K562 (cell line): ENCODE results near the gene POLE2. TPM values are rescaled to one million over a fixed set of nuclear protein-coding genes. Genes with fewer than 3 reads are reported as not detected.

ENCODE experiments used
- BCLAF1 ChIP-seq, 2 experiments: fragments of 450-650 bp in 1 of 2; IDR thresholded peaks; 2 replicates each; pipeline ENCODE4 v1.6.1; 2011 to 2017; ENCODE audit warnings: low read depth in 2 of 2, antibody characterized with exemption in 1 of 2, borderline replicate concordance in 1 of 2, low read length in 1 of 2, mild to moderate bottlenecking in 1 of 2, mixed read lengths in 1 of 2; ENCODE audit not compliant: control insufficient read depth in 1 of 2
- CBX2 ChIP-seq: fragments of 200-600 bp; sonication (generic); IDR thresholded peaks from one replicate; pipeline ENCODE4 v1.6.1; 2012; ENCODE audit warnings: mild to moderate bottlenecking, low read length, inconsistent platforms; ENCODE audit not compliant: insufficient read depth, poor library complexity, severe bottlenecking
- E2F3 ChIP-seq: fragments of 250-450 bp; sonication (Bioruptor Pico); IDR thresholded peaks from 2 replicates; pipeline ENCODE4 v1.4.0; 2020; ENCODE audit warnings: mild to moderate bottlenecking
- ELF1 ChIP-seq: fragments of 200-800 bp; sonication (Bioruptor generic); IDR thresholded peaks from 2 replicates; pipeline ENCODE4 v1.6.1; 2016; ENCODE audit warnings: missing genetic modification characterization, missing compliant biosample characterization
- ELF2 ChIP-seq: fragments of 250-450 bp; sonication (Bioruptor Pico); IDR thresholded peaks from 2 replicates; pipeline ENCODE4 v1.5.0; 2021; ENCODE audit warnings: mild to moderate bottlenecking
- EZH2 ChIP-seq: IDR thresholded peaks from 2 replicates; pipeline ENCODE4 v1.6.1; 2012; ENCODE audit warnings: low read depth, mild to moderate bottlenecking, inconsistent platforms, low read length, borderline replicate concordance
- HBP1 ChIP-seq: fragments of 450-650 bp; formaldehyde crosslinking; IDR thresholded peaks from 2 replicates; pipeline ENCODE4 v1.4.0; 2022; ENCODE audit warnings: missing genetic modification characterization
- HNRNPLL ChIP-seq: fragments of 200-400 bp; formaldehyde crosslinking; IDR thresholded peaks from 2 replicates; pipeline ENCODE4 v1.6.1; 2017; ENCODE audit warnings: low read length, low read depth, mild to moderate bottlenecking; ENCODE audit not compliant: poor library complexity, severe bottlenecking
- KAT7 ChIP-seq: sonication (generic); formaldehyde crosslinking; IDR thresholded peaks from 2 replicates; pipeline ENCODE4 v1.8.0; 2022; ENCODE audit warnings: missing genetic modification reagents, mild to moderate bottlenecking, borderline replicate concordance
- MAFK ChIP-seq: IDR thresholded peaks from 2 replicates; pipeline ENCODE4 v1.6.1; 2011; ENCODE audit warnings: low read length, improper control_type of control experiment
- MXD1 ChIP-seq: fragments of 250-450 bp; sonication (Bioruptor Pico); IDR thresholded peaks from 2 replicates; pipeline ENCODE4 v1.8.0; 2021; ENCODE audit warnings: borderline replicate concordance, mild to moderate bottlenecking, moderate library complexity; ENCODE audit not compliant: poor library complexity, severe bottlenecking
- SRF ChIP-seq, 2 experiments: fragments of 250-450, 450-650 bp in 1 of 2; sonication (Bioruptor Pico) in 1 of 2; sonication (generic) in 1 of 2; formaldehyde crosslinking; IDR thresholded peaks; 2 replicates each; pipeline versions ENCODE4 v1.5.0 to v1.5.1; 2020 to 2022; ENCODE audit warnings: mild to moderate bottlenecking in 1 of 2, missing genetic modification reagents in 1 of 2
- SRSF9 ChIP-seq: fragments of 200-400 bp; formaldehyde crosslinking; IDR thresholded peaks from 2 replicates; pipeline ENCODE4 v1.6.1; 2017; ENCODE audit warnings: low read depth, low read length, borderline replicate concordance
- TAF1 ChIP-seq: IDR thresholded peaks from 2 replicates; pipeline ENCODE4 v1.6.1; 2011; ENCODE audit warnings: mild to moderate bottlenecking, low read length, moderate library complexity; ENCODE audit not compliant: insufficient read depth, control insufficient read depth, severe bottlenecking; ENCODE audit errors: extremely low read depth
- ZNF224 ChIP-seq: sonication (generic); formaldehyde crosslinking; IDR thresholded peaks from 2 replicates; pipeline ENCODE4 v1.8.0; 2022; ENCODE audit warnings: mild to moderate bottlenecking, missing genetic modification reagents
- ZNF398 ChIP-seq: fragments of 250-450 bp; sonication (Bioruptor Pico); IDR thresholded peaks from 2 replicates; pipeline ENCODE4 v1.8.0; 2021; ENCODE audit warnings: moderate library complexity, mild to moderate bottlenecking, inconsistent platforms
- ZNF695 ChIP-seq: fragments of 450-650 bp; formaldehyde crosslinking; IDR thresholded peaks from 2 replicates; pipeline ENCODE4 v1.4.0; 2020; ENCODE audit warnings: mild to moderate bottlenecking, moderate library complexity
- ZNF76 ChIP-seq: fragments of 250-450 bp; sonication (Bioruptor Pico); IDR thresholded peaks from 2 replicates; pipeline ENCODE4 v1.4.0; 2020; ENCODE audit warnings: mild to moderate bottlenecking, moderate library complexity, borderline replicate concordance
- polyA plus RNA-seq, 8 experiments: library from polyadenylated mRNA; depleted of rRNA in 4 of 8; stranded (reverse) in 5 of 8; unstranded in 3 of 8; fragments of >200 nt; fragmentation: Nextera tagmentation in 2 of 8; fragmentation: Illumina TruSeq in 1 of 8; extraction: Ambion mirVana in 2 of 8; extraction: Trizol in 1 of 8; gene quantifications; 2 replicates each; pipeline versions ENCODE4 v1.2.1 to v1.2.3, GENCODE V29; 2011 to 2014; ENCODE audit warnings: inconsistent platforms in 1 of 8, missing spikeins in 1 of 8
- total RNA-seq, 7 experiments: library from RNA; depleted of rRNA in 6 of 7; stranded (reverse); fragments of >200 nt in 6 of 7; fragmentation: Illumina TruSeq in 2 of 7; extraction: Trizol in 2 of 7; gene quantifications; 2 replicates each; pipeline versions ENCODE4 v1.2.1 to v1.2.3, GENCODE V29; 2011 to 2021; ENCODE audit warnings: low replicate concordance in 1 of 7

The POLE2 gene
- total and polyA plus RNA-seq, 9 of the 15 experiments (the other 6 are each of a cell fraction or from before 2014, with no cell fraction given), result 30.7 to 78.4 (median 55.4) TPM

GRCh38 chr14:49633640-49634546 lies 54.1 kb downstream of the POLE2 start (continued):
- TF ChIP-seq HBP1 (CRISPR knock-in tag) (no peak), SRSF9 (no peak), HNRNPLL (peak; percentile 96), E2F3 (CRISPR knock-in tag) (no peak), ZNF398 (CRISPR knock-in tag) (no peak), MXD1 (CRISPR knock-in tag) (no peak), MAFK (no peak), ZNF695 (CRISPR knock-in tag) (no peak), BCLAF1 (IDR thresholded peaks at IDR 0.05; ENCODE audit: borderline replicate concordance in 1 of 2, control insufficient read depth in 1 of 2, low read depth in 2 of 2, low read length in 1 of 2) (0 out of 4 replicates have a peak, but pooled peaks of 1 of the 2 experiments have one; percentile 30), EZH2 (no peak), SRF (CRISPR knock-in tag; IDR thresholded peaks at IDR 0.05) (no peak), CBX2 (no peak), ZNF224 (CRISPR knock-in tag) (no peak; the same call in 1 of the 2 replicates), TAF1 (peak; percentile 23), ELF2 (CRISPR knock-in tag) (0 out of 2 replicates have a peak, but pooled peaks have one; percentile 22), ELF1 (tag) (peak; percentile 82), ZNF76 (CRISPR knock-in tag) (peak; percentile 20; the same call in 1 of the 2 replicates), KAT7 (CRISPR knock-in tag) (peak; percentile 85; the same call in 1 of the 2 replicates)
